ENCODE measurements around the gene NUTM2E.
"Not testable (repeated sequence)": the region's sequence is repeated elsewhere in the genome, so short reads cannot be mapped to it uniquely, and the experiment has no call there.

NUTM2E gene

GRCh38 chr10:79862803-79863202 is 36.3 kb downstream of the NUTM2E start:
- not testable (repeated sequence) for DNase-seq (ENCODE audit: extremely low read depth in 1 of 2, low read depth in 1 of 2)

- not testable (repeated sequence) for DNase-seq (ENCODE audit: extremely low read depth in 1 of 2, low read depth in 1 of 2)
Observed at GRCh38 chr10:79866903-79867551, 40.5 kb downstream of the NUTM2E start.

- DNase-seq (ENCODE audit: extremely low read depth in 1 of 2, low read depth in 1 of 2): not testable (repeated sequence)
Observed at GRCh38 chr10:79868023-79868422, 41.5 kb downstream of the NUTM2E start.

GRCh38 chr10:79869439-79870097 is 43.0 kb downstream of the NUTM2E start:
- DNase-seq (ENCODE audit: extremely low read depth in 1 of 2, low read depth in 1 of 2): not testable (repeated sequence)

GRCh38 chr10:79871729-79872128 is 45.2 kb downstream of the NUTM2E start:
- DNase-seq (ENCODE audit: extremely low read depth in 1 of 2, low read depth in 1 of 2): not testable (repeated sequence)

Measured in stimulated activated CD8-positive, alpha-beta memory T cell treated with anti-CD3 and anti-CD28 coated beads, Interleukin-7, amount 100 ng/mL, for 48 hours (primary cell).